Body of pancreas (tissue), 4 donors: ENCODE measurements around the gene FABP7. TPM values are rescaled to one million over a fixed set of nuclear protein-coding genes. Genes with fewer than 3 reads are reported as not detected.

Experiments used
- ATAC-seq: fragments of 150-250 bp; one replicate; pipeline ENCODE4 v1.9.1; 2016
- DNase-seq, 4 donors: peaks; one replicate each; pipeline ENCODE4 v3.0.0-alpha.2; 2019
- H3K27ac ChIP-seq, 4 donors: fragments of 200-600 bp; sonication (generic); 1 replicate in 3 of 4; 2 replicates in 1 of 4; pipeline versions ENCODE4 v1.5.1 to v1.6.1; 2016 to 2019; ENCODE audit warnings: mild to moderate bottlenecking in 1 of 4, mixed read lengths in 1 of 4, moderate library complexity in 1 of 4
- H3K27me3 ChIP-seq, 2 donors: fragments of 200-600 bp; sonication (generic); one replicate each; pipeline ENCODE4 v1.6.0; 2016; ENCODE audit warnings: mild to moderate bottlenecking in 1 of 2
- H3K36me3 ChIP-seq, 2 donors: fragments of 200-600 bp; sonication (generic); replicated peaks in 1 of 2; 2 replicates each; pipeline ENCODE4 v1.5.1; 2016; ENCODE audit warnings: low read depth in 2 of 2; ENCODE audit not compliant: insufficient read depth in 1 of 2
- H3K4me1 ChIP-seq: fragments of 200-600 bp; sonication (generic); one replicate; pipeline ENCODE4 v1.6.0; 2016
- H3K4me3 ChIP-seq, 2 donors: fragments of 200-600 bp; sonication (generic); 1 replicate in 1 of 2; 2 replicates in 1 of 2; pipeline ENCODE4 v1.5.1; 2016 to 2019
- H3K9me3 ChIP-seq, 3 donors: fragments of 200-600 bp; sonication (generic); 1 replicate in 2 of 3; 2 replicates in 1 of 3; pipeline ENCODE4 v1.5.1; 2016
- POLR2A ChIP-seq, 3 donors: fragments of 450-650 bp; IDR thresholded peaks; one replicate each; pipeline ENCODE4 v1.6.1; 2016; ENCODE audit warnings: antibody characterized with exemption in 3 of 3, mild to moderate bottlenecking in 2 of 3
- WGBS, 2 donors: methylation state at CpG; one replicate each; pipeline ENCODE4 v1.1.5; 2017; 5-methylcytosine and 5-hydroxymethylcytosine counted together
- intact Hi-C: fragments of 100-400 bp; cut with DNase I; formaldehyde crosslinking; loops from one replicate; pipeline ENCODE4 v1.15.1; 2023
- total RNA-seq, 2 donors: library from RNA; depleted of rRNA; stranded (reverse); fragments of >200 nt; gene quantifications; one replicate each; pipeline ENCODE4 v1.1.0, GENCODE V29; 2016
- TF ChIP-seq, protein P1 (sequence below), 7 experiments: fragments of 450-650 bp in 4 of 7; fragments of 200-600 bp in 3 of 7; sonication (generic) in 3 of 7; IDR thresholded peaks; one replicate each; pipeline ENCODE4 v1.5.1; 2016 to 2019; ENCODE audit warnings: antibody characterized with exemption in 7 of 7

The FABP7 gene
- total RNA-seq, 2 donors from 2014 or later = not detected

DNA sequence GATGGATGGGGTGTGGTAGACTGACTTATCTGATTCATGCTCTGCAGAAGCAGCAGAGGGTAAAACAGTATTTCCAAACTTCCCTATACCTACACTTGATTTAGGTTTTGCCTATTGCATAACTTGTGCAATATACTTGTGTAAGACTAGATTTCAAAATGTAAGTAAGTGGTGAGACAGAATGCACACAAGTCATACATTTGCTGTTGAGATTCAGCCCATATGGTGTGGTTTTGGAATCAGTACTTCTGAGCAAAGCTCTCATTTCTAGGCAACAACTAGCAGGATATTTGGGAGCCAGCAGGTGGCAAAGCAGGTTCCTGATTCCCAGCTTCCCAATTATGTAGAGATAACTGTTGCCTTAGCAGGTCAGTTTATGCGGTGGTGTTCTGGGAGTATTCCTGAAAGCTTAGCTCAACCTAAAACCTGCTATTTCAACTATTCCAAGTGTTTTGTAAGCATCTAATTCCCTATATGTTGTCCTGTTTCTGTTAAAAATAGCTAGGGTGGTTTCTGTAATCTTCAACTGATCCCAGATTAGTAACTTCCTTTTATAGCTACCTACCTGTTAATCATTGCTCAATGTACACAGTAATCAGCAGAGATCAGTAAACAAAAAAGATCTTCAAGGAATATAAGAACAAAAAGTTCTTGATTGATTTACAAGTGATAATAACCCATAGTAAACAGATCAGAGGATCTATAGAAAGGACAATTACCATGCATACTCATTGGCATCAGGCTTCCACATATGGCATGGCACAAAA lies 8.5 kb upstream of the FABP7 start:
- TF ChIP-seq, protein P1, sequence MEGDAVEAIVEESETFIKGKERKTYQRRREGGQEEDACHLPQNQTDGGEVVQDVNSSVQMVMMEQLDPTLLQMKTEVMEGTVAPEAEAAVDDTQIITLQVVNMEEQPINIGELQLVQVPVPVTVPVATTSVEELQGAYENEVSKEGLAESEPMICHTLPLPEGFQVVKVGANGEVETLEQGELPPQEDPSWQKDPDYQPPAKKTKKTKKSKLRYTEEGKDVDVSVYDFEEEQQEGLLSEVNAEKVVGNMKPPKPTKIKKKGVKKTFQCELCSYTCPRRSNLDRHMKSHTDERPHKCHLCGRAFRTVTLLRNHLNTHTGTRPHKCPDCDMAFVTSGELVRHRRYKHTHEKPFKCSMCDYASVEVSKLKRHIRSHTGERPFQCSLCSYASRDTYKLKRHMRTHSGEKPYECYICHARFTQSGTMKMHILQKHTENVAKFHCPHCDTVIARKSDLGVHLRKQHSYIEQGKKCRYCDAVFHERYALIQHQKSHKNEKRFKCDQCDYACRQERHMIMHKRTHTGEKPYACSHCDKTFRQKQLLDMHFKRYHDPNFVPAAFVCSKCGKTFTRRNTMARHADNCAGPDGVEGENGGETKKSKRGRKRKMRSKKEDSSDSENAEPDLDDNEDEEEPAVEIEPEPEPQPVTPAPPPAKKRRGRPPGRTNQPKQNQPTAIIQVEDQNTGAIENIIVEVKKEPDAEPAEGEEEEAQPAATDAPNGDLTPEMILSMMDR (IDR thresholded peaks at IDR 0.05) = peak in 6 of 7 experiments; percentile 13 to 65 (median 48)
- no peak for TF ChIP-seq POLR2A (IDR thresholded peaks at IDR 0.05)
- H3K4me1 ChIP-seq = peaks cover 21% of the 10 kb centered on the region
- H3K27ac ChIP-seq = no peak overlapping the region
- H3K36me3 ChIP-seq = no peaks in the 10 kb centered on the region
- H3K27me3 ChIP-seq = no peaks in the 10 kb centered on the region
- intact Hi-C loops = no loop called here
- no peaks in the 10 kb centered on the region for H3K9me3 ChIP-seq
- DNase-seq (peak; percentile 28 to 69 (median 62)), ATAC-seq (peak; percentile 88)
- H3K4me3 ChIP-seq = no peak overlapping the region
- 6 to 27% methylated on average over 1 of the region's 1 CpG for WGBS, 2 donors

DNA sequence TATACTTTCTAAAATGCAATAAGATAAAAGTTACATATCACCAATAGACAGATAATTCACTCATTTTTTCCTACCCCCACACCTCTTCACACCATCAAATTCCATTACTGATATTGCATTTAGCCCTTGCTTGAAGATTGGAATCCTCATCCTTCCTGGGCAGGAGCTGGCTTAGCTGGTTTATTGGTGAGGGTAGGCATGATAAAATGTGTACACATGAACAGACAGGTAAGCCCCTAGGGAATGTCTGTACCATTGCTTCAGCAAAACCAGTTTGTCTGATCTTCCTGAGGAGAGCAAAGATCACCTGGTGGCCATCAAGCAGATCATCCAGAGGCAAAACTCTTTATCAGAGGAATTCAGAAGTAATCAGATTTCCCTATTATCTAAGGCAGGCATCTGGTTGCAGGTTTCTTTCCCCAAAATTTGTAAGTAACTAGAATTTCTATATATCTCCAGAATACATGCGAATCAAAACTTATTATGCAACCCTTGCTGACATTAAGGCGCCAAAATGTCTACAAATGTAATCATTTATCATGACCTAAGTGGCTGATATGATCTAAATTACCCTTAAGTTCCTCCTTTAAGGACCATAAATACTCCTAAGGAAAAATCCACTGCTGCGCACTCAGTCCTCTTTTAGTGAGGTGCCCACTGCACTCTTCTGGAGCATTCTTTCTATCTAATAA lies 6.6 kb upstream of the FABP7 start:
- TF ChIP-seq, protein P1 (IDR thresholded peaks at IDR 0.05) = no peak
- TF ChIP-seq POLR2A (IDR thresholded peaks at IDR 0.05) = no peak
- intact Hi-C loops = no loop called here
- Histone ChIP-seq H3K4me3 (no peak overlapping the region), H3K4me1 (peaks cover 21% of the 10 kb centered on the region), H3K36me3 (no peaks in the 10 kb centered on the region), H3K27me3 (no peaks in the 10 kb centered on the region), H3K27ac (no peak overlapping the region), H3K9me3 (no peaks in the 10 kb centered on the region)
- DNase-seq = no peak
- 85 to 86% methylated on average over 3 of the region's 3 CpGs for WGBS, 2 donors
- no peak for ATAC-seq

DNA sequence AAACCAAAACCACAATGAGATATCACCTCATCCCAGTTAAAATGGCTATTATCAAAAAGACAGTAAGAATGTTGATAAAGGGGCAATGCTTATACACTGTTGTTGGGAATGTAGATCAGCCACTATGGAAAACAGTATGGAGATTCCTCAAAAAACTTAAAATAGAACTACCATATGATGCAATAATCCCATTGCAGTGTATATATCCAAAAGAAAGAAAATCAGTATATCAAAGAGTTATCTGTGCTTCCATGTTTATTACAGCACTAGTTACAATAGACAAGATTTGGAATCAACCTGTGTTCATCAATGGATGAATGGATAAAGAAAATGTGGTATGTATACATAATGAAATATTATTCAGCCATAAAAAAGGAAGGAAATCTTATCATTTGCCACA lies 3.5 kb upstream of the FABP7 start:
- no peak overlapping the region for H3K4me3 ChIP-seq
- intact Hi-C loops = no loop called here
- H3K27me3 ChIP-seq = no peaks in the 10 kb centered on the region
- H3K9me3 ChIP-seq = no peaks in the 10 kb centered on the region
- H3K36me3 ChIP-seq = no peaks in the 10 kb centered on the region
- DNase-seq = no peak
- H3K4me1 ChIP-seq = peaks cover 13% of the 10 kb centered on the region
- no peak overlapping the region for H3K27ac ChIP-seq
- ATAC-seq = no peak
- no peak for TF ChIP-seq POLR2A (IDR thresholded peaks at IDR 0.05)
- TF ChIP-seq, protein P1 (IDR thresholded peaks at IDR 0.05) = no peak

DNA sequence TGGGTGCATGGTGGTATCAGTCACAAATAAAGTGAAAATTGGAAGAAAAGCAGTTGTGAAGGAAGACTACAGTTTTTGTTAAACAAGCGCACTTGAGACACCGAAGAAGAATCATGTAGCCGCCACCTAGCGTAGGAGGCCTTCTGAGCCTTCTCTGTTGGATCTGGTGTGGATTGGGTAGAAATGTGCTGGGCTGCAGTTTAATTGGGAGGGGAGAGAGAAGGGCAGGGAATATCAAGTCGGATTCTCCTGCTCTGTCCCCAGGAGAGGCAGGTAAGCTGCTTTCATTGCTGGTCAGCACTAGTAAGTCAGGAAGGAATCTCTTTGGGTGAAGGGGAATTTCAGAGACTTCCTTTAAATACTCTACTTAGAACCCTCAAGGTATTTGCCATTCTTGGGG lies 1.2 kb upstream of the FABP7 start:
- no peak for ATAC-seq
- Histone ChIP-seq H3K36me3 (no peaks in the 10 kb centered on the region), H3K4me3 (no peak overlapping the region), H3K27me3 (no peaks in the 10 kb centered on the region), H3K4me1 (no peaks in the 10 kb centered on the region), H3K9me3 (no peaks in the 10 kb centered on the region), H3K27ac (no peak overlapping the region)
- no peak for DNase-seq
- TF ChIP-seq POLR2A (IDR thresholded peaks at IDR 0.05) = no peak
- TF ChIP-seq, protein P1 (IDR thresholded peaks at IDR 0.05) = no peak
- intact Hi-C loops = no loop called here
- 83 to 88% methylated on average over 5 of the region's 5 CpGs for WGBS, 2 donors
